H9 (cell line): Measurements from ENCODE around the gene CLPTM1L. TPM values are rescaled to one million over a fixed set of nuclear protein-coding genes. Genes with fewer than 3 reads are reported as not detected.

ENCODE experiments used
- DNase-seq: peaks from one replicate; pipeline ENCODE4 v3.0.0-alpha.2; 2017
- H2AFZ ChIP-seq: one replicate; pipeline ENCODE4 v1.6.1; 2013; ENCODE audit warnings: mild to moderate bottlenecking, low read length, control low read depth, moderate library complexity
- H2AK5ac ChIP-seq: 2 replicates; pipeline ENCODE4 v1.6.1; 2013; ENCODE audit warnings: low read length, control low read depth, mixed read lengths; ENCODE audit not compliant: insufficient read length
- H2BK120ac ChIP-seq: one replicate; pipeline ENCODE4 v1.6.1; 2013; ENCODE audit warnings: low read depth, mild to moderate bottlenecking, low read length, control low read depth, inconsistent platforms; ENCODE audit not compliant: poor library complexity, severe bottlenecking
- H2BK12ac ChIP-seq: 2 replicates; pipeline ENCODE4 v1.6.1; 2013; ENCODE audit warnings: low read length, control low read depth, mixed read lengths, low read depth; ENCODE audit not compliant: insufficient read length
- H2BK15ac ChIP-seq: 2 replicates; pipeline ENCODE4 v1.6.1; 2013; ENCODE audit warnings: low read depth, low read length, control low read depth
- H2BK20ac ChIP-seq: one replicate; pipeline ENCODE4 v1.6.1; 2013; ENCODE audit warnings: low read depth, mild to moderate bottlenecking, low read length, control low read depth, inconsistent platforms; ENCODE audit not compliant: poor library complexity, severe bottlenecking
- H2BK5ac ChIP-seq: 2 replicates; pipeline ENCODE4 v1.6.1; 2013; ENCODE audit warnings: low read length, control low read depth, mixed read lengths; ENCODE audit not compliant: insufficient read length
- H3K14ac ChIP-seq: 2 replicates; pipeline ENCODE4 v1.6.1; 2013; ENCODE audit warnings: low read length, control low read depth; ENCODE audit not compliant: insufficient read depth
- H3K18ac ChIP-seq: 2 replicates; pipeline ENCODE4 v1.6.1; 2013; ENCODE audit warnings: low read depth, mild to moderate bottlenecking, mixed read lengths, low read length, control low read depth; ENCODE audit not compliant: insufficient read length
- H3K23ac ChIP-seq: 2 replicates; pipeline ENCODE4 v1.6.1; 2013; ENCODE audit warnings: low read length, control low read depth, mixed read lengths, low read depth; ENCODE audit not compliant: insufficient read length
- H3K23me2 ChIP-seq: 2 replicates; pipeline ENCODE4 v1.6.1; 2013; ENCODE audit warnings: low read depth, mild to moderate bottlenecking, mixed read lengths, low read length, control low read depth; ENCODE audit not compliant: insufficient read length, poor library complexity, severe bottlenecking
- H3K27ac ChIP-seq: 2 replicates; pipeline ENCODE4 v1.5.1; 2013; ENCODE audit warnings: low read length, control low read depth, mixed read lengths, low read depth; ENCODE audit not compliant: insufficient read length
- H3K27me3 ChIP-seq: 2 replicates; pipeline ENCODE4 v1.6.1; 2013; ENCODE audit warnings: low read length, control low read depth, inconsistent platforms; ENCODE audit not compliant: insufficient read depth
- H3K4ac ChIP-seq: 2 replicates; pipeline ENCODE4 v1.6.1; 2013; ENCODE audit warnings: low read depth, mild to moderate bottlenecking, control low read depth, inconsistent platforms, low read length, moderate library complexity
- H3K4me1 ChIP-seq: 2 replicates; pipeline ENCODE4 v1.6.1; 2013; ENCODE audit warnings: low read length, control low read depth, inconsistent platforms; ENCODE audit not compliant: insufficient read depth
- H3K4me2 ChIP-seq: 2 replicates; pipeline ENCODE4 v1.6.1; 2013; ENCODE audit warnings: low read length, control low read depth, mixed read lengths; ENCODE audit not compliant: insufficient read length, insufficient read depth
- H3K56ac ChIP-seq: 2 replicates; pipeline ENCODE4 v1.6.1; 2013; ENCODE audit warnings: low read depth, mild to moderate bottlenecking, mixed read lengths, low read length, control low read depth; ENCODE audit not compliant: insufficient read length
- H3K79me1 ChIP-seq: 2 replicates; pipeline ENCODE4 v1.6.1; 2013; ENCODE audit warnings: low read depth, mild to moderate bottlenecking, moderate library complexity, low read length, control low read depth, inconsistent platforms; ENCODE audit not compliant: insufficient read depth, poor library complexity, severe bottlenecking
- H3K79me2 ChIP-seq: 2 replicates; pipeline ENCODE4 v1.6.1; 2013; ENCODE audit warnings: low read length, control low read depth, inconsistent platforms; ENCODE audit not compliant: insufficient read depth
- H3K9ac ChIP-seq: 2 replicates; pipeline ENCODE4 v1.6.1; 2013; ENCODE audit warnings: low read length, control low read depth, mixed read lengths; ENCODE audit not compliant: insufficient read length; ENCODE audit errors: extremely low read depth
- H3K9me3 ChIP-seq: one replicate; pipeline ENCODE4 v1.6.1; 2013; ENCODE audit warnings: low read depth, low read length, inconsistent platforms; ENCODE audit not compliant: control insufficient read depth
- H3T11ph ChIP-seq: one replicate; pipeline ENCODE4 v1.6.1; 2013; ENCODE audit warnings: mild to moderate bottlenecking, low read length, control low read depth, inconsistent platforms
- H4K20me1 ChIP-seq: one replicate; pipeline ENCODE4 v1.6.1; 2013; ENCODE audit not compliant: control insufficient read depth, insufficient read length, insufficient read depth
- H4K5ac ChIP-seq: 2 replicates; pipeline ENCODE4 v1.6.1; 2013; ENCODE audit warnings: low read depth, mild to moderate bottlenecking, mixed read lengths, low read length, control low read depth; ENCODE audit not compliant: insufficient read length
- H4K8ac ChIP-seq: replicated peaks from 2 replicates; pipeline ENCODE4 v1.6.1; 2013; ENCODE audit warnings: low read length, control low read depth, mixed read lengths, low read depth; ENCODE audit not compliant: insufficient read length
- H4K91ac ChIP-seq: 2 replicates; pipeline ENCODE4 v1.6.1; 2013; ENCODE audit warnings: low read depth, mild to moderate bottlenecking, moderate library complexity, mixed read lengths, low read length, control low read depth; ENCODE audit not compliant: insufficient read length
- H3K27ac Mint-ChIP-seq, 3 experiments: 2 replicates in 2 of 3; 3 replicates in 1 of 3; pipeline ENCODE4 v1.8.0; 2020 to 2021; ENCODE audit warnings: mixed read lengths in 3 of 3, mild to moderate bottlenecking in 1 of 3, moderate library complexity in 1 of 3
- H3K27me3 Mint-ChIP-seq: 2 replicates; pipeline ENCODE4 v1.8.0; 2021; ENCODE audit warnings: low read depth, mild to moderate bottlenecking, moderate library complexity, mixed read lengths
- H3K36me3 Mint-ChIP-seq, 3 experiments: 2 replicates in 2 of 3; 3 replicates in 1 of 3; pipeline ENCODE4 v1.8.0; 2020 to 2021; ENCODE audit warnings: low read depth in 3 of 3, mixed read lengths in 3 of 3; ENCODE audit not compliant: insufficient read depth in 1 of 3
- H3K4me1 Mint-ChIP-seq, 2 experiments: 2 replicates each; pipeline ENCODE4 v1.8.0; 2020; ENCODE audit warnings: mixed read lengths in 2 of 2
- H3K4me3 Mint-ChIP-seq, 2 experiments: 2 replicates in 1 of 2; 3 replicates in 1 of 2; pipeline ENCODE4 v1.8.0; 2020 to 2021; ENCODE audit warnings: mild to moderate bottlenecking in 2 of 2, mixed read lengths in 2 of 2, moderate library complexity in 1 of 2
- H3K9me3 Mint-ChIP-seq, 2 experiments: 2 replicates in 1 of 2; 3 replicates in 1 of 2; pipeline ENCODE4 v1.8.0; 2020; ENCODE audit warnings: mild to moderate bottlenecking in 2 of 2, mixed read lengths in 2 of 2, moderate library complexity in 1 of 2
- WGBS: extraction: QIAGEN DNeasy Blood & Tissue Kit; methylation state at CpG from one replicate; pipeline ENCODE4 v1.1.7; 2013; ENCODE audit warnings: missing lambda C conversion rate, low lambda C conversion rate, mixed read lengths; ENCODE audit not compliant: insufficient read length; ENCODE audit errors: extremely low coverage; 5-methylcytosine and 5-hydroxymethylcytosine counted together
- total RNA-seq: library from RNA; stranded (reverse); gene quantifications from 2 replicates; pipeline ENCODE4 v1.2.1, GENCODE V29; 2021
- TF ChIP-seq, protein P1 (sequence below): fragments of 200-600 bp; sonication (generic); conservative IDR thresholded peaks from 3 replicates; pipeline ENCODE4 v1.8.0; 2021; ENCODE audit warnings: antibody characterized with exemption, mild to moderate bottlenecking

The CLPTM1L gene
- total RNA-seq, 1 experiment from 2014 or later = 108 TPM

DNA sequence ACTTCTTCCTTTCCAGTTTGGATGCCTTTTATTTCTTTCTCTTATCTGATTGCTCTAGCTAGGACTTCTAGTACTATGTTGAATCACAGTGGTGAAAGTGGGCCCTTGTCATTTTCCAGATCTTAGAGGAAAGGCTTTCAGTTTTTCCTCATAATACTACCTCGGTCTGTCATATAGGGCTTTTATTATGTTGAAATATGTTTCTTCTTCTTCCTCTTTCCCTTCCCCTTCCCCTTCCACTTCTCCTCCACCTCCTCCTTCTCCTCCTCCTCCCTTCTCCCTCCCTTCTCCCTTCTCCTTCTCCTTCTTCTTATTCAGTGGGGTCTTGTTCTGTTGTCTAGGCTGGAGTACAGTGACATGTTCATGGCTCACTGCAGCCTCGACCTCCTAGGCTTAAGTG, 40.9 kb downstream of the CLPTM1L start:
- Histone ChIP-seq H3K23me2 (no peaks in the 10 kb centered on the region), H2BK5ac (no peak overlapping the region), H3K79me2 (no peaks in the 10 kb centered on the region), H3T11ph (no peak overlapping the region), H4K8ac (no peak overlapping the region), H3K9me3 (no peaks in the 10 kb centered on the region), H2BK120ac (no peak overlapping the region), H3K27me3 (no peaks in the 10 kb centered on the region), H3K14ac (no peak overlapping the region), H3K23ac (no peak overlapping the region), H3K9ac (no peak overlapping the region), H3K4me2 (no peak overlapping the region), H4K5ac (no peak overlapping the region), H3K27ac (no peak overlapping the region), H2AK5ac (no peak overlapping the region), H2AFZ (no peak overlapping the region), H4K20me1 (no peaks in the 10 kb centered on the region), H3K4me1 (no peaks in the 10 kb centered on the region), H3K56ac (no peak overlapping the region), H2BK15ac (no peak overlapping the region), H2BK12ac (no peak overlapping the region), H4K91ac (no peak overlapping the region), H3K79me1 (no peaks in the 10 kb centered on the region), H3K4ac (no peak overlapping the region), H2BK20ac (no peak overlapping the region), H3K18ac (no peak overlapping the region)
- no peak for DNase-seq
- Mint-ChIP-seq H3K27me3 (peaks cover 16% of the 10 kb centered on the region), H3K27ac (no peak overlapping the region), H3K9me3 (peaks cover 2 to 3% of the 10 kb centered on the region in 2 experiments; a peak in 1 of 5 replicates), H3K4me3 (no peak overlapping the region), H3K4me1 (no peaks in the 10 kb centered on the region), H3K36me3 (no peaks in the 10 kb centered on the region)
- TF ChIP-seq, protein P1, sequence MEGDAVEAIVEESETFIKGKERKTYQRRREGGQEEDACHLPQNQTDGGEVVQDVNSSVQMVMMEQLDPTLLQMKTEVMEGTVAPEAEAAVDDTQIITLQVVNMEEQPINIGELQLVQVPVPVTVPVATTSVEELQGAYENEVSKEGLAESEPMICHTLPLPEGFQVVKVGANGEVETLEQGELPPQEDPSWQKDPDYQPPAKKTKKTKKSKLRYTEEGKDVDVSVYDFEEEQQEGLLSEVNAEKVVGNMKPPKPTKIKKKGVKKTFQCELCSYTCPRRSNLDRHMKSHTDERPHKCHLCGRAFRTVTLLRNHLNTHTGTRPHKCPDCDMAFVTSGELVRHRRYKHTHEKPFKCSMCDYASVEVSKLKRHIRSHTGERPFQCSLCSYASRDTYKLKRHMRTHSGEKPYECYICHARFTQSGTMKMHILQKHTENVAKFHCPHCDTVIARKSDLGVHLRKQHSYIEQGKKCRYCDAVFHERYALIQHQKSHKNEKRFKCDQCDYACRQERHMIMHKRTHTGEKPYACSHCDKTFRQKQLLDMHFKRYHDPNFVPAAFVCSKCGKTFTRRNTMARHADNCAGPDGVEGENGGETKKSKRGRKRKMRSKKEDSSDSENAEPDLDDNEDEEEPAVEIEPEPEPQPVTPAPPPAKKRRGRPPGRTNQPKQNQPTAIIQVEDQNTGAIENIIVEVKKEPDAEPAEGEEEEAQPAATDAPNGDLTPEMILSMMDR = no peak
- no CpG with 5 or more reads among the region's 2 CpGs for WGBS
